H1 (cell line): ENCODE measurements around the gene NLRX1. TPM values are rescaled to one million over a fixed set of nuclear protein-coding genes. Genes with fewer than 3 reads are reported as not detected.

ENCODE experiments used
- polyA plus RNA-seq, 7 experiments: library from polyadenylated mRNA; depleted of rRNA in 3 of 7; stranded (reverse) in 5 of 7; unstranded in 2 of 7; fragments of >200 nt in 5 of 7; fragments of 200-250 nt in 2 of 7; gene quantifications; 1 replicate in 5 of 7; 2 replicates in 1 of 7; 4 replicates in 1 of 7; pipeline versions ENCODE4 v1.2.1 to v1.2.3, GENCODE V29; 2011 to 2013; ENCODE audit warnings: missing spikeins in 2 of 7, mixed read lengths in 2 of 7
- total RNA-seq: library from RNA; stranded (reverse); fragmentation: NEBNext Ultra II Directional; extraction: Animal tissue kit (Norgen Biotek cat#: 25700); gene quantifications from 2 replicates; pipeline ENCODE4 v1.2.1, GENCODE V29; 2021

NLRX1 gene
- total and polyA plus RNA-seq, 2 of the 8 experiments (the other 6 are each of a cell fraction or from before 2014, with no cell fraction given) = 13.2 to 18.6 TPM

Other genes starting within 250 kb of the NLRX1 start
- gene BCL9L, start 242.8 kb upstream of the NLRX1 start, total RNA-seq = 57.8 and 58.2 TPM in 2 replicates
- 6.2 and 15.7 TPM in 2 replicates for gene BCL9L, start 242.8 kb upstream of the NLRX1 start, polyA plus RNA-seq (2011; rRNA removed)
- gene UPK2, start 212.4 kb upstream of the NLRX1 start, total RNA-seq = not detected in 2 replicates
- gene UPK2, start 212.4 kb upstream of the NLRX1 start, polyA plus RNA-seq (2011; rRNA removed) = 0.76 and 1.8 TPM in 2 replicates
- not detected in 2 replicates for gene FOXR1, start 197.0 kb upstream of the NLRX1 start, total RNA-seq
- gene FOXR1, start 197.0 kb upstream of the NLRX1 start, polyA plus RNA-seq (2011; rRNA removed) = not detected in 2 replicates
- 33.1 and 36.4 TPM in 2 replicates for gene CENATAC, start 170.6 kb upstream of the NLRX1 start, total RNA-seq
- gene CENATAC, start 170.6 kb upstream of the NLRX1 start, polyA plus RNA-seq (2011; rRNA removed) = 20.1 and 22.7 TPM in 2 replicates
- 1,525 and 1,551 TPM in 2 replicates for gene RPS25, start 150.4 kb upstream of the NLRX1 start, total RNA-seq
- 949 and 1,643 TPM in 2 replicates for gene RPS25, start 150.4 kb upstream of the NLRX1 start, polyA plus RNA-seq (2011; rRNA removed)
- 88.6 and 94.3 TPM in 2 replicates for gene TRAPPC4, start 150.0 kb upstream of the NLRX1 start, total RNA-seq
- gene TRAPPC4, start 150.0 kb upstream of the NLRX1 start, polyA plus RNA-seq (2011; rRNA removed) = 223 and 240 TPM in 2 replicates
- 29.0 and 35.1 TPM in 2 replicates for gene SLC37A4, start 137.8 kb upstream of the NLRX1 start, total RNA-seq
- gene SLC37A4, start 137.8 kb upstream of the NLRX1 start, polyA plus RNA-seq (2011; rRNA removed) = 91.9 and 101 TPM in 2 replicates
- 293 and 295 TPM in 2 replicates for gene HYOU1, start 111.5 kb upstream of the NLRX1 start, total RNA-seq
- 229 and 239 TPM in 2 replicates for gene HYOU1, start 111.5 kb upstream of the NLRX1 start, polyA plus RNA-seq (2011; rRNA removed)
- 15.5 and 16.6 TPM in 2 replicates for gene VPS11, start 100.9 kb upstream of the NLRX1 start, total RNA-seq
- gene VPS11, start 100.9 kb upstream of the NLRX1 start, polyA plus RNA-seq (2011; rRNA removed) = 13.1 and 14.8 TPM in 2 replicates
- gene HMBS, start 83.8 kb upstream of the NLRX1 start, total RNA-seq = 65.5 and 69.3 TPM in 2 replicates
- gene HMBS, start 83.8 kb upstream of the NLRX1 start, polyA plus RNA-seq (2011; rRNA removed) = 104 and 109 TPM in 2 replicates
- 59.8 and 62.9 TPM in 2 replicates for gene DPAGT1, start 66.9 kb upstream of the NLRX1 start, total RNA-seq
- gene DPAGT1, start 66.9 kb upstream of the NLRX1 start, polyA plus RNA-seq (2011; rRNA removed) = 207 and 236 TPM in 2 replicates
- gene C2CD2L, start 61.4 kb upstream of the NLRX1 start, total RNA-seq = 3.3 and 4.0 TPM in 2 replicates
- 2.5 and 3.4 TPM in 2 replicates for gene C2CD2L, start 61.4 kb upstream of the NLRX1 start, polyA plus RNA-seq (2011; rRNA removed)
- gene HINFP, start 47.1 kb upstream of the NLRX1 start, total RNA-seq = 35.0 and 36.6 TPM in 2 replicates
- 37.3 and 41.2 TPM in 2 replicates for gene HINFP, start 47.1 kb upstream of the NLRX1 start, polyA plus RNA-seq (2011; rRNA removed)
- gene ABCG4, start 19.7 kb upstream of the NLRX1 start, total RNA-seq = 2.3 and 2.9 TPM in 2 replicates
- 1.8 and 2.9 TPM in 2 replicates for gene ABCG4, start 19.7 kb upstream of the NLRX1 start, polyA plus RNA-seq (2011; rRNA removed)
- gene NHERF4, start 16.8 kb downstream of the NLRX1 start, total RNA-seq = not detected in 2 replicates
- gene NHERF4, start 16.8 kb downstream of the NLRX1 start, polyA plus RNA-seq (2011; rRNA removed) = 0.05 and 0.20 TPM in 2 replicates
- gene CBL, start 37.6 kb downstream of the NLRX1 start, total RNA-seq = 57.6 and 57.8 TPM in 2 replicates
- 22.3 and 23.1 TPM in 2 replicates for gene CBL, start 37.6 kb downstream of the NLRX1 start, polyA plus RNA-seq (2011; rRNA removed)
- 19.6 and 22.4 TPM in 2 replicates for gene MCAM, start 148.4 kb downstream of the NLRX1 start, total RNA-seq
- 32.2 and 63.2 TPM in 2 replicates for gene MCAM, start 148.4 kb downstream of the NLRX1 start, polyA plus RNA-seq (2011; rRNA removed)
- gene RNF26, start 165.8 kb downstream of the NLRX1 start, total RNA-seq = 82.7 and 86.6 TPM in 2 replicates
- 84.0 and 126 TPM in 2 replicates for gene RNF26, start 165.8 kb downstream of the NLRX1 start, polyA plus RNA-seq (2011; rRNA removed)
- 1.5 and 2.2 TPM in 2 replicates for gene C1QTNF5, start 172.2 kb downstream of the NLRX1 start, total RNA-seq
- 2.7 and 3.4 TPM in 2 replicates for gene C1QTNF5, start 172.2 kb downstream of the NLRX1 start, polyA plus RNA-seq (2011; rRNA removed)
- gene MFRP, start 178.0 kb downstream of the NLRX1 start, total RNA-seq = not detected in 2 replicates
- gene MFRP, start 178.0 kb downstream of the NLRX1 start, polyA plus RNA-seq (2011; rRNA removed) = 0.02 TPM in 2 replicates
- 6.9 and 8.5 TPM in 2 replicates for gene USP2, start 213.0 kb downstream of the NLRX1 start, total RNA-seq
- gene USP2, start 213.0 kb downstream of the NLRX1 start, polyA plus RNA-seq (2011; rRNA removed) = 2.2 and 3.9 TPM in 2 replicates